Neural cell (in vitro differentiated cells): ENCODE data around the gene GOLGA6D.
"Not testable (repeated sequence)": the region's sequence is repeated elsewhere in the genome, so short reads cannot be mapped to it uniquely, and the experiment has no call there.

Source experiments
- CTCF ChIP-seq: fragments of 450-650 bp; IDR thresholded peaks from 2 replicates; pipeline ENCODE4 v1.5.1; 2014; ENCODE audit warnings: antibody characterized with exemption, mild to moderate bottlenecking, moderate library complexity; ENCODE audit not compliant: poor library complexity, severe bottlenecking
- REST ChIP-seq: IDR thresholded peaks from 2 replicates; pipeline ENCODE4 v1.6.1; 2012; ENCODE audit warnings: borderline replicate concordance

GRCh38 chr15:75332093-75332492 is 49.5 kb downstream of the GOLGA6D start:
- not testable (repeated sequence) for TF ChIP-seq CTCF, REST
